HG03342 (cell line): ENCODE data around the gene RASGRP4.
"Not testable (repeated sequence)": the region's sequence is repeated elsewhere in the genome, so short reads cannot be mapped to it uniquely, and the experiment has no call there.

Experiments used
- ATAC-seq: cut with Tn5 transposase; IDR thresholded peaks from one replicate; pipeline ENCODE4 v1.9.1; 2021; ENCODE audit warnings: mild to moderate bottlenecking, moderate library complexity; ENCODE audit not compliant: unreplicated experiment

Gene RASGRP4, protein sequence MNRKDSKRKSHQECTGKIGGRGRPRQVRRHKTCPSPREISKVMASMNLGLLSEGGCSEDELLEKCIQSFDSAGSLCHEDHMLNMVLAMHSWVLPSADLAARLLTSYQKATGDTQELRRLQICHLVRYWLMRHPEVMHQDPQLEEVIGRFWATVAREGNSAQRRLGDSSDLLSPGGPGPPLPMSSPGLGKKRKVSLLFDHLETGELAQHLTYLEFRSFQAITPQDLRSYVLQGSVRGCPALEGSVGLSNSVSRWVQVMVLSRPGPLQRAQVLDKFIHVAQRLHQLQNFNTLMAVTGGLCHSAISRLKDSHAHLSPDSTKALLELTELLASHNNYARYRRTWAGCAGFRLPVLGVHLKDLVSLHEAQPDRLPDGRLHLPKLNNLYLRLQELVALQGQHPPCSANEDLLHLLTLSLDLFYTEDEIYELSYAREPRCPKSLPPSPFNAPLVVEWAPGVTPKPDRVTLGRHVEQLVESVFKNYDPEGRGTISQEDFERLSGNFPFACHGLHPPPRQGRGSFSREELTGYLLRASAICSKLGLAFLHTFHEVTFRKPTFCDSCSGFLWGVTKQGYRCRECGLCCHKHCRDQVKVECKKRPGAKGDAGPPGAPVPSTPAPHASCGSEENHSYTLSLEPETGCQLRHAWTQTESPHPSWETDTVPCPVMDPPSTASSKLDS

DNA sequence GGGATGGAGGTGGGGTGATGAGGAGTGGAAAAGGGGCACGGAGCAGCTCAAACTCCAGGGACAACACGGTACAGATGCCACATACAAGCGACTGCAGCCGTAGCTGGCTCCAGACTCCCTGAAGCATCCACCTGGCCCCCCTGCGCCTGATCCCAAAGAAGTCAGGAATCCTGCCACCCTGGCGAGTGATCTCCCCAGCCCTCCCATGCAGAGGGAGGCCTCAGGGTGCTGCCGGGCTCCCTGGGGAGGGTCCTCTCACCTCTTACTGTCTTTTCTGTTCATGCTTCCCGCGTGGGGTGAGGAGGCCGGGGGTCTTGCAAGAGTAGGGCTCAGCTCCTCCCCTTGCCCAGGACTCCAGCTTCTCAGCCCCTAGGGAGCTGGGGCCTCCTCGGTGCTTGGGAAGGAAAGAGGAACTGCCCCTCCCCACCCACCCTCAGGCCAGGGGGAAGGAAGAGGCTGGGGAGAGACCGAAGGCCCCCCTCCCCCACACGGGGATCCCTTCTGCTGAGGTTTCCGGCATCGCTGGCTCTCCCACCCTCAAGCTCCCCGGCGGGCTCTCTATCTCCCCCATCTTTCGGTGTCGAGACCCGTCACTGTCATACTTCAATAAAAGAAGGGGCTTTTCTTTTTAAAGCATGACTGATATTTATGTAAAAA is at the start of gene RASGRP4:
RASGRP4 (minus strand) TSS at position 410 of the 657 bp plus-strand sequence; CDS start at position 282, 128 bp downstream.
- ATAC-seq, result no peak

DNA sequence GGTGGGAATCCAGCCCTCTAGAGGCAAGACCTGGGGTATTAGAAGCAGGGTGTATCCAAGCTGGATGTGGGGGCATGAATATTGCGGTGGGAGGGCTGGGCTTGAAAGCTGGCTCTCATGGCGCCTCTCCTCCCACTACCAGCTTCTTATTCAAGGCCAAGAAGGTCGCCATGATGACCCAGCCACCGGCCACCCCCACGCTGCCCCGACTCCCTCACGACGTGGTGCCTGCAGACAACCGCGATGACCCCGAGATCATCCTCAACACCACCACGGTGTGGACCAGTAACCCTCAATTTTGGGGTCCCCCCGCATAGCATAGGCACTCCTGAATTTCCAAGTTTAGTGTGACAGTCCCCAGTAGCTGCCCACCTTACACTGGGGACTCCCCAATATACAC is 49.2 kb upstream of the RASGRP4 start:
- ATAC-seq, result no peak

DNA sequence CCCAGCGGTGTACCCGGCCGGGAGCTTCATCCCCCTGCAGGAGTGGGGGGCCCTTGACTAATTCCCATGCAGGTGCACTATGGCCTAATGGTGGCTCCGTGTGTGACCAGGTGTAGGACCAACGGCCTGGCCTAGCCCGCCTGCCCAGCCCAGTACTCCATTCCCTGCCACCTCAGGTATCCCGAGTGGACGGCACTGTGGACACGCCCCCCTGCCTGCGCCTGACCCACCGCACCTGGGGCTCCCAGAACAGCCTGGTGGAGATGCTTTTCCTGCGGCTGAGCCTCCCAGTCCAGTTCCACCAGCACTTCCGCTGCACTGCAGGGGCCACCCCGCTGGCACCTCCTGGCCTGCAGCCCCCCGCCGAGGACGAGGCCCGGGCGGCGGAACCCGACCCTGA is 47.2 kb upstream of the RASGRP4 start:
- no peak for ATAC-seq

DNA sequence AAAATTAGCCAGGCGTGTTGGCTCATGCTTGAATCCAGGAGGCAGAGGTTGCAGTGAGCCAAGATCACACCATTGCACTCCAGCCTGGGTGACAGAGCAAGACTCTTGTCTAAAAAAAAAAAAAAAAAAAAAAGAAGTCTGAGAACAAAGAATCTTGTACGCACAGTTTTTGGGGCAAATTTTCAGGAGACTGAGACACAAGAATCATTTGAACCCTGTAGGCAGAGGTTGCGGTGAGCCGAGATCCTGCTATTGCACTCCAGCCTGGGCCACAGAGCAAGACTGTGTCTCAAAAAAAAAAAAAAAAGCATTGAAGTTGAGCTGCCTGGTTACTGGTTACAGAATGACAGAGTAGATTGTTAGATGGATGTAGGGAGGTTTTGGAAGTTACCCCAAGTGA is 46.7 kb upstream of the RASGRP4 start:
- ATAC-seq, result not testable (repeated sequence)

DNA sequence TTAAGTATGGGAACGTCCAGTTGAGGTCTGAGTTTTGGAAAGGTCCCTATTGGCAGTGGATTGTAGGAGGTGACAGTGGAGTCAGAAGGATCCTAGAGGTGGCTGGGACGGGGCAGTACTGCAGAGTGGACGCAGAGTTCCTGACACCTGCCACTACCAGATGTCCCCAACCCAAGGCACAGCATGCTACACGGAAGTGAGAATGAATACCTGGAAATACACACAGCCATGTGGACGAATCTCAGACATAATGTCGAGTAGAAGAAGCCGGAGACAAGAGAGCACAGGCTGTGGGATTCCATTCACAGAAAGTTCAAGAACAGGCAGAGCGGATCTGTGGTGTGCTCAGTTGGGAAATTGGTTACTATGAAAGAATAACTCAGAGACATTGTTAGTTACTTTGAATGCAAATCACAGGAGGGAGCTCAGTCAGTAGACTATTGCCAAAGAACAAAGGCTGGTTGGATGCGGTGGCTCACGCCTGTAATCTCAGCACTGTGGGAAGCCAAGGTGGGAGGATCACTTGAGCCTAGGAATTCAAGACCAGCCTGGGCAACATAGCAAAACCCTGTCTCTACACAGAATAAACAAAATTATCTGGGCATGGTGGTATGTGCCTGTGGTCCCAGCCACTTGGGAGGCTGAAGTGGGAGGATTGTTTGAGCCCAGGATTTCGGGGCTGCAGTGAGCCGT is 44.9 kb upstream of the RASGRP4 start:
- no peak for ATAC-seq

DNA sequence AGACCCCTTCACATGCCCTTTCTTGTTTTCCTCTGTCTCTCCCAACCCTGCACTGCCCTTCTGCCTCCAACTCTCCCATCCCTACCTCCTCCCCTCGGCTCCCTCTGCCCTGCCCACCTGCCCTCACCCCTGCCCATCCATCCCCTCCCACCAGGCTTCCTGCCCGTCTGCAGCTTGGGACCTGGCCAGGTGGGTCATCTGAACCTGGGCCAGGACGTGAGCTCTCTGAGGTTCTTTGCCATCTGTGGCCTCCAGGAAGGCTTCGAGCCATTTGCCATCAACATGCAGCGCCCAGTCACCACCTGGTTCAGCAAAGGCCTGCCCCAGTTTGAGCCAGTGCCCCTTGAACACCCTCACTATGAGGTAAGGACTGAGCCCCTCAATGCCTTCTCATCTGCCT is 43.1 kb upstream of the RASGRP4 start:
- no peak for ATAC-seq

DNA sequence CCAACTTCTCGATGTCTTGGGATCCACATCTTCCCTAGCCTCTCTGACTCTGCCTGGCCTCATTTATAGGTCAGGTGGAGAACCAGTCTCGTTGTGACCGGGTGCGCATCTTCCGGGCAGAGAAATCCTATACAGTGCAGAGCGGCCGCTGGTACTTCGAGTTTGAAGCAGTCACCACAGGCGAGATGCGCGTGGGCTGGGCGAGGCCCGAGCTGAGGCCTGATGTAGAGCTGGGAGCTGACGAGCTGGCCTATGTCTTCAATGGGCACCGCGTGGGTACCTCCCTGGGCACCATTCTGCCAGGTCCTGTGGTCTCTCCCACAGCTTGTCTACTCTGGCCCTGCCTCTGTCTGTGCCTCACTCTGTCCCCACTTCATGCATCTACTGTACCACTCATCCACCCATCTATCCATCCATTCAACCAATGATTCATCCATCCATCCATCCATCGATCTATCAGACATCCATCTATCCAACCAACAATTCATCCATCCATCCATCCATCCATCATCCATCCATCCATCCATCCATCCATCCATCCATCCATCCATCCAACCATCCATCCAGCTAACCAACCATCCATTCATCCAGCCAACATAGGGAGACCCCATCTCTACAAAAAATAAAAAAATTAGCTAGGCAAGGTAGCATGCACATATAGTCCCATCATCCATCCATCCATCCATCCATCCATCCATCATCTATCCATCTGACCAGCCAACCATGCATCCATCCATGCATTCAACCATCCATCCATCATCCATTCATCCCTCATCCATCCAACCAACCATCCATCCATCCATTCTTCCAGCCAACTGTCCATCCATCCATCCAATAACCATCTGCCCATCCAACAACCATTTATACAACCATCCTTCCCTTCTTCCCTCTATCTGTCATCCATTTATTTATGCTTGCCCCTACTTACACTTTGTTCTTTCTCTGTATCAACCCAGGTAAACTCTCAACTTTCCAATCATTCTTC is 41.8 kb upstream of the RASGRP4 start:
- no peak for ATAC-seq

DNA sequence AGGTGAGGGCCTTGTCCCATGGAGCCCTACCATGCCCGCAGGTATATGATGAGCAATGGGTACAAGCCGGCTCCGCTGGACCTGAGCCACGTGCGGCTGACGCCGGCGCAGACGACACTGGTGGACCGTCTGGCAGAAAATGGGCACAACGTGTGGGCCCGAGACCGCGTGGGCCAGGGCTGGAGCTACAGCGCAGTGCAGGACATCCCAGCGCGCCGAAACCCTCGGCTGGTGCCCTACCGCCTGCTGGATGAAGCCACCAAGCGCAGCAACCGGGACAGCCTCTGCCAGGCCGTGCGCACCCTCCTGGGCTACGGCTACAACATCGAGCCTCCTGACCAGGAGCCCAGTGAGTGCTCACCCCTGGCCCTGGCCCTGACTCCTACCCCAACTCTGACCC is 40.0 kb upstream of the RASGRP4 start:
- ATAC-seq, result no peak

DNA sequence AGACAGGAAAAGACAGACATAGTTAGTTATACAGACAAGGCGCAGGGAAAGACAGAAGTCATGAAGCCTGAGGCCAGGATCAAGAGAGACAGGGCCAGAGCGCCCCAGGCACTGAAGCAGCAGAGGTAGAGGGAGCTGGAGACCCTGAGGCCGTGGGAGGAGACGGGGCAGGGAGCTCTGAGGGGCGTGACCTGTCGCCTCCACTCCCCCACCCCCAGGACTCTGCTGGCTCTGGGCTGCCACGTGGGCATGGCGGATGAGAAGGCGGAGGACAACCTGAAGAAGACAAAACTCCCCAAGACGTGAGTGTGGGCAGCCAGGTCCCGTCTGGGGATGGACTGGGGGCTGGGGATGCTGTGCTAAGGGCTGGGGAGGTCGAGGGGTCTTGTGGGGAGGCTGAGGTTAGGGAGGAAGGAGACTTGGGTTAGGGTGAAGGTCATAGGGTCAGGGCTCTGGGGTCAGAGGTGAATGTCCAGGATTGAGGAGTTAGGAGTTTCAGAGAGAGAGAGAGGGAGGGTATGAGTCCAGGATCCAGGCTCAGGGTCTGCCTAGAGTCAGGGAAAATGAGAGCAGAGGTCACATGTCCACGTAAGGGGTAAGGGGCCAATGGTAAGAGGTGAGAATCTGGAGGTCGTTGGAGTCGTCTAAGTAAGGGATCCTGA is 38.5 kb upstream of the RASGRP4 start:
- no peak for ATAC-seq

DNA sequence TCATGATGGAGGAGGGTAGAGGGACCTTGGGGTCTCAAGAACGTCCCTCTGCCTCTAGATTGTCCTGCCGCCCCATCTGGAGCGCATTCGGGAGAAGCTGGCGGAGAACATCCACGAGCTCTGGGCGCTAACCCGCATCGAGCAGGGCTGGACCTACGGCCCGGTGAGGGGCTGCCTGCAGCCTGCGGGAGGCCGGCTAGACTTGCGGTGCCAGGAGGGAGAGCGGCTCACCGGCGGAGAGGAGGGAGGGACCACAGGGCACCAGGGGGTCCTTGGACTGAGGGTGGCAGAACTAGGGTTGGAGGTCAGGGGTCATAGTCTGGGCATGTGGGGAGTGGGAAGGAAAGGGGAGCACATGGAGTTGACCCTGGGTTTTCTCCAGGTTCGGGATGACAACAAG is 37.3 kb upstream of the RASGRP4 start:
- no peak for ATAC-seq

DNA sequence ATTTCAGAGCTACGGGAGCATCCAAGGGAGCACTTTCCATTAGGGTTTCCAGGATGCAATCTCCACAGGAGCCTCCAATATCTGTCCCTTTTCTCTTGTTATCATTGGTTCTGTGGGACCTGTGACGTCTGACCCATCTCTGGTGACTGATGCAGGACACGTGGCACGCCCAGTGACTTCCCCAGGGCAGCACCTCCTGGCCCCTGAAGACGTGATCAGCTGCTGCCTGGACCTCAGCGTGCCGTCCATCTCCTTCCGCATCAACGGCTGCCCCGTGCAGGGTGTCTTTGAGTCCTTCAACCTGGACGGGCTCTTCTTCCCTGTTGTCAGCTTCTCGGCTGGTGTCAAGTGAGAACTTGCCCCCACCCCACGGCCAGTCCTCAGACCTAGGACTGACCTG is 33.0 kb upstream of the RASGRP4 start:
- no peak for ATAC-seq

DNA sequence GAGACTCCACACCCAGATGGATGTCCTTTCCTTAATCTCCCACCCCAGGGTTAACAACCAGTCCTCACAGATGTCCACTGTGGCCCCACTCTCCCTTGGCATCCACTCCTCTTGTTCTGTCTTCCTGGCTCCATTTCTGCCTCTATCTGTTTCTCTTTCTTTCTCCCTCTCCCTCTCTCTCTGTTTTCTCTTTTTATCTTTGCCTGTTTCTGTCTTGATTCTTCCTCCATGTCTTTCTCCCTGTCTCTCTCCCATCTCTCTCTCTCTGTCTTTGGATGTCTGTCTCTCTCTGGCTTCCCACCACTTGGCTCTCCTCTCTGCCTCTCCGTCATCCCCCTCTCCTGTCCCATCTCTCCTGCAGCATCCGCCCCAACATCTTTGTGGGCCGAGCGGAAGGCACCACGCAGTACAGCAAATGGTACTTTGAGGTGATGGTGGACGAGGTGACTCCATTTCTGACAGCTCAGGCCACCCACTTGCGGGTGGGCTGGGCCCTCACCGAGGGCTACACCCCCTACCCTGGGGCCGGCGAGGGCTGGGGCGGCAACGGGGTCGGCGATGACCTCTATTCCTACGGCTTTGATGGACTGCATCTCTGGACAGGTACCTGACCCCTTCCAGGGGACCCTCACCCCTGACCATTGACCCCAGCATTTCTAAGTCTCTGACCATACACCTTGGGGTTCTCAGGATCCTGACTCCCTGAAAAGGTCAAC is 31.8 kb upstream of the RASGRP4 start:
- no peak for ATAC-seq

DNA sequence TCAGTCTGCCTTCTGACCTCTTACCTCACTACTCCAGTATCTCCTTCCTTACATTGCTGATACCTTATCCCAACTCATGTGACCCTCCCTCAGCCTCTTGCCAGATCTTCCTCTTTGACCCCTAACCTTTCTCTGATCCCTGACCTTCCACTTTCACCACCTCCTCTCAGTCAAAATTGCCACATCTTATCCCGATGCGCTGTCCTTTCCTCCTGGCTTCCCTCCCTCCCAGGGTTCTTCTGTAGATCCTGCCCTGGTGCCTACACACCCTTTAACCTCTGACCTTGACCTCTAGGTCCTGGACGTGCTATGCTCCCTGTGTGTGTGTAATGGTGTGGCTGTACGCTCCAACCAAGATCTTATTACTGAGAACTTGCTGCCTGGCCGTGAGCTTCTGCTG is 31.2 kb upstream of the RASGRP4 start:
- no peak for ATAC-seq

DNA sequence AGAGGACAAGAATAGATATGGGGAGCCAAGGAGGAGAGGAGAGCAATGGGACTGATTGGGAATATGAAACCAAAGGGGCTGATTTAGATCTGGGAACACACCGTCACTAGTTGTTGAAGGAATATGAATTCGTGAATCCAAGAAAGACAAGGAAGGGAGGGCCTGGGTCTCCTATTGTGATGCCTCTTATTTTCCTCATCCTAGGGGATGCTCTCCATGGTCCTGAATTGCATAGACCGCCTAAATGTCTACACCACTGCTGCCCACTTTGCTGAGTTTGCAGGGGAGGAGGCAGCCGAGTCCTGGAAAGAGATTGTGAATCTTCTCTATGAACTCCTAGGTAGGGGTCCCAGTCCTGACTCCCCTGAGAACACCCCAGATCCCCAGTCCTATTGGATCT is 29.0 kb upstream of the RASGRP4 start:
- no peak for ATAC-seq

DNA sequence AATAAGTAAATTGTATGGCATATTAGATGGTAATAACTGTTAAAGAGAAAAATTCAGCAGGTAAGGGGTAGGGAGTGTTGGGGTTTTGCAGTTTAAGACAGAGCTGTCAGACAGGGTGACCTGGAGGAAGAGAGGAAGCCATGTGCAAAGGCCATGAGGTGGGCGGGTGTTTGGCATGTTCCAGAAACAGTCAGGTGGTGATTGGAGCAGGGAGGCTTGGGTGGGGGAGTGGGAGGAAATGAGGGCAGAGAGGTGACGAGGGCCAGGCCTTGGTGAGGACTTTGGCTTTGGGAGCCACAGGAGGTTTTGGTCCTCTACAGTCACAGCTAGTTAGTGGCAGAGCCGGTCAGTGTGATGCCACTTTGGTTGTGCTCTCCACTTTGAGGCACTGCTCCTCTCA is 27.6 kb upstream of the RASGRP4 start:
- ATAC-seq, result no peak

DNA sequence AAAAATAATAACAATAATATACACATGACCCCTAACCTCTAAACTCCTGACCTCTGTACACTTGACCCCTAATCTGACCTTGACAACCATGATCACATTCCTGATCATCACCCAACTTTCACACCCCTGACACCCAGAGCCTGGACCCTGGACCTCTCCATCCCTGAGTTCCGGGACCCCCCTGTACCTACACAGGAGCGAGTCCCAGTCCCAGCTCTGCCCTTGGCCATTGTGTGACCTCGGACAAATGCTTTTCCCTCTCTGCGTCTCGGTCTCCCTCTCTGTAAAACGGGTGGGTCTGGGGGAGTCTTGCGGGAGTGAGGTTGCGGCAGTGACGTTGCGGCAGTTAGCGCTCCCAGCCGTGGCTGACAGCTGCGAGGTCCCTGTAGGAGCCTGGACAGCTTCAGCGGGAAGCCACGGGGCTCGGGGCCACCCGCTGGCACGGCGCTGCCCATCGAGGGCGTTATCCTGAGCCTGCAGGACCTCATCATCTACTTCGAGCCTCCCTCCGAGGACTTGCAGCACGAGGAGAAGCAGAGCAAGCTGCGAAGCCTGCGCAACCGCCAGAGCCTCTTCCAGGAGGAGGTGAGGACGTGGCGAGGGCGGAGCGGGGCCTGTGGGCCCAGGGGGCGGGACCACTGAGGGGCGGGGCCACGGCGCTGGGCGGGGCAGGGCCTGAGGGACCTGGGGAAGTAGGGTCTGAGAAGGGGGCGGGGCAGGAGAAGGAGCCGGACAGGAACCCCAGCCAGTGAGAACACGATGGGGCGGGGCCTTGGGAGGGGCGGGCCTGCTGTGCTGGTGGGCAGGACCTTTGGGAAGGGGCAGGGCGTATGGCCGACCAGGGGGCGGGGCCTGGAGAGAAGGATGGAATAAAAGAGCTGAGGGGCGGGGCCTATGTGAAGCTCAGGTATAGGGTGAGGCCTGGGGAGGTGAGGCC is 26.7 kb upstream of the RASGRP4 start:
- no peak for ATAC-seq

DNA sequence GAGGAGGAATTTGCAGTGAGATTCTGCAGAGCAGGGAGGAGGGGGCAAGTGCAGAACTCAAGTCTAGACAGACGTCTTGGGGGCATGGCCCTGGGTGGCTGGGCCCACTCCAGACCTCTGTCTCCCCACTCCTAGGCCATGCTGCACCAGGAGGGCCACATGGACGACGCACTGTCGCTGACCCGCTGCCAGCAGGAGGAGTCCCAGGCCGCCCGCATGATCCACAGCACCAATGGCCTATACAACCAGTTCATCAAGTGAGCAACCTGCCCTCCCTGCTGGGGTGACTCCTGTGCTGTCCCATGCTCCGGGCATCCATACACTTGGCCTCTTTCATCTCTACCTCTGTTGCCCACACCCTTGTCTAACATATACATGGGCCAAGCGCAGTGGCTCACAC is 25.6 kb upstream of the RASGRP4 start:
- no peak for ATAC-seq

DNA sequence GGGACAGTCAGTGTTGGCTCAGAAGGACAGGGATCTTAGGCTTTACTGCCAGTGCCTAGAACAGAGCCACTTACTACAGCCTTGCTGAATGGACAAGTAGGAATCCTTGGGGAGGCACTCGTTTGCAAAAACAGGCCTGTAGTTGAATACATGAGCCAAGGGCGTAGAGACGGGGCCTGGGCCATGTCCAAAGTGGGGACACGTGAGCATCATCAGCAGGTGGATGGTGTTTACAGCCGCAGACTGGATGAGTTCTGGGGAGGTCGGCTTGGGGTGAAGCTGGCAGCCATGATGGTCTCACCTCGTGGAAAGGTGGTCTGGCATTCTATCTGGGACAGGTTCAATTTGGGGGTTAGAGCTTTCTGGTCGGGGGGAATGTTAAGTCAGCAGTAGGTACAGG is 25.0 kb upstream of the RASGRP4 start:
- ATAC-seq, result no peak
